GM18873 (cell line): ENCODE results near the gene HLA-B.
"Not testable (repeated sequence)": the region's sequence is repeated elsewhere in the genome, so short reads cannot be mapped to it uniquely, and the experiment has no call there.

Experiments
- ATAC-seq: cut with Tn5 transposase; IDR thresholded peaks from one replicate; pipeline ENCODE4 v1.9.1; 2021; ENCODE audit warnings: mild to moderate bottlenecking, moderate library complexity, moderate number of reproducible peaks; ENCODE audit not compliant: unreplicated experiment, low FRiP score

HLA-B gene

DNA sequence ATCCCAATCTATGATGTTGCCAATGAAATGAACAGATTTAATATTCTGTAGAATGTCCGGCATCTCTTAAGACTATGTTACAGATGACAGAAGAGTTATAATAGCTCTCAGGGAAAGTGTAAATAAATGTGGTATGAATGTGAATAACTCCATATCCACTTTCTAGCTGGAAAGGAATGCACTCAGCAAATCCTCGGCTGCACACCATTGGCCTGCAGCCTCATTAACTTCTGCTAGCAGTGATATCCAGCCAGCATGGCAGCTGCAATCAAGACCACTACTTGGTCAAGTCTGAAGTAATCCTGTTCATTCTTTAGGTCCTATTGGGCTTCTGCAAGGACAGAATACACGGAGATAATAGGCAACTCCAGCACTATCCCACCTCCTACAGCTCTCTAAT lies 29.1 kb upstream of the HLA-B start:
- ATAC-seq, result no peak

DNA sequence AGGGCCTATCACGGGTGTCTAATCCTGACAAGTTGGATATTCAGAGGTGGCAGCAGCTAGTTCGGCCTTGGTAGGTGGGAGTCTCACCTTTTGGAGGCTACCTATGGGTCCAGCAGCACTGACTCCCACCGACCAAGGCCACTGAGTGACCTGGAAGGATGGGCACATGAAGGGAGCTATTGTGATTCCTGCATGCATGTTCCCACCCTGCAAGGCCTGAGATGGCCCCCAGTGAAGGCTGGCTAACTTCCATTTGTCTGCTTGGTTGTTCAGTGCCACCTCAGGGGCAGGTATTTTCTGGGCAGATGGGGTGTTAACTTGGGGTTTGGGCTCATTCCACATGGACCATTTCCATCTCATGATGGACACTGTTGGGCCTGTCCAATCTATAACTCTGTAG lies 28.1 kb upstream of the HLA-B start:
- ATAC-seq, result no peak

DNA sequence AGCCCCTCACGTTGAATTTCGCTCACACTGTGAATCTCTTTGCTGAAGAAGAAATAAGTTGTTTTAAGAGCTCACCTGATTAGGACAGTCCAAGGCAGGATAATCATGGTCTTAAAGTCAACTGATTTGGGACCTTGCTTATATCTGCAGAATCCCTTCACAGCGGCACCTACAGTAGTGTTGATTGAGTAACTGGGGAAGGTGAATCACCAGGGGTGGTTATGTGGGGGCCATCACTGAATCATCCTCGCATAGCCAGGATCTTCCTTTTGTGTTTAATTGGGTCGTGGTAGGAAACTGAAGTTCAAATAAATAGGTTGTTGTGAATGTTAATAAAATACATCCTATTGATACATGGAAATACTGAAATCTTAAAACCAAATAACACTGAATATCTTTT lies 26.2 kb upstream of the HLA-B start:
- ATAC-seq, result no peak

DNA sequence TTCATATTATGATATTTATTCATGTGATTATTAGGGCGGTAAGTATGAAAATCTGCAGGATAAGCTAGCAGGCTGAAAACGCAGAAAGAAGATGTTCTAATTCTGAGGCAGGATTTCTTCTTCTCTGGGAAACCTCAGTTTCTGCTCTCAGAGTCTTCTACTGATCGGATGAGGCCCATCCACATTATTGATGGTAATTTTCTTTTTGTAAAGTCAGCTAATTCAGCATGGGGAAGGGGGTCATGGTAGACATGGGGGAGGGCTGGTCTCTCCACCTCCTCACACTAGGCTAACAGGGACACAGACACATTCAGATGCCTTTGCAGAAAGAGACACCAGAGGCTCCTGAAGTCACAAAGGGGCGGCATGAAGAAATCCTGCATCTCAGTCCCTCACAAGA lies 24.7 kb upstream of the HLA-B start:
- ATAC-seq, result no peak

DNA sequence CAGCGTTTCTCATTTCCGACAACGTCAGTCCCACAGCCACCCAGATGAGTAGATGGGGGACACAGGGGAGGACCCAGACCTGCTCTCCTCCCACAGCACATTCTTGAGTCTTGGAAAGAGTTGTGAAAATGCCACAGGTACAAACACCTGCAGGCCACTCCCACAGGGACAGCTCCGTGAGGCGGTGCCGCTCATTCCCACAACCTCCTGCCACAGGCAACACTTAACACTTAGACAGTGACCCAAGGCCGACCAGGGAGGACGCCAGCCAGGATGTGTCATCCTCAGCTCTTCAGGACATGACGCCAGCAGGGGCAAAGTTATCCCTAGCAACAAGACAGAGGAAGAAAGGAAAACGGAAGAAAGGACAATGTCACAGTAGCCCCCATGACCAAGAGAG lies 22.9 kb upstream of the HLA-B start:
- no peak for ATAC-seq

DNA sequence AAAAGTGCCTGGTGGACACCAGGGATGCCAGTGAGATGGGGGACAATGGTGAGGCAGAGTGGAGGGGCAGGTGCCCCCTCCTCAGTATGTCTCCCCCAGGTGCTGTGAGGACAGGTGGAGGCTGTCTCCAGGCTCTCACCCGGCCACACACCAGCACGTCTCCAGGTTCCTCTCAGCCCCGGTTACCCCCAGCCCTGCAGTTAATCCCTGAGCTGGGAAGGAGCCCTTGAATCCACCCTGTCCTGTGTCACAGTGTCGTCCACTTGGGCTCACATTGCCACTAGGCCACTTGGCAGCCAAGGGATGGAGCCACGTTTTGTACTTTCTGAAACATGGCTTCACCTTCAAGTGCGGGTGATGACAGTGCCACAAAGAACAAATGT lies 21.7 kb upstream of the HLA-B start:
- ATAC-seq, result no peak

DNA sequence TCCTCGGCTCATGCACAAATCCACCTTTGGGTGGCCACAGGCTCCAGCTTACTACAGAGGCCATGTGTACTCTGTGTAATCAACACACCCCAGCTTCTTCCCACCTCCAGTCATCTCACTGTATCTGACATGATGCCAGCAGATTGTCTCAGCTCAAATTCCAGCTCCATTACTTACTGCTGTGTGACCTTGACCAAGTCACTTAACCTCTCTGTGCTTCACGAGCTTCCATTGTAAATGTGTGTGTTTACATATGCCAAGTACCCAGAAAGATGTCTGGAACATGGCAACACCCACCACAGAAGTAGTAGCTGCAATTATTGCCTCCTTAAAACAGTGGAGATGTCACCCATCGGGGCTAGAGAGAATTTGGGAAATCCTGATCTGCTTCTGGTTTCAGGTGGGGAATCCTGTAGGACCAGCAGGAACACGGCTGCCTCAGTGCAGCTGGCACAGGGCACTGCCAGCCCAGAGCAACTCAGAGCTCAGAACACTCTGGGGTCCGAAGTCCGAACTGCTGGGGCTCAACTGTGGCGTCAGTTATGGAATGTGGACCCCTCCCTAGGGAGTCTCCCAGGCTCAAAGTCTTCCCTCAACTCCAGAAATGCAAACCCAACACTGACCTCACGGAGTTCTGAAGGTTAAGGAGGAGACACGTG lies 21.2 kb upstream of the HLA-B start:
- ATAC-seq, result no peak

DNA sequence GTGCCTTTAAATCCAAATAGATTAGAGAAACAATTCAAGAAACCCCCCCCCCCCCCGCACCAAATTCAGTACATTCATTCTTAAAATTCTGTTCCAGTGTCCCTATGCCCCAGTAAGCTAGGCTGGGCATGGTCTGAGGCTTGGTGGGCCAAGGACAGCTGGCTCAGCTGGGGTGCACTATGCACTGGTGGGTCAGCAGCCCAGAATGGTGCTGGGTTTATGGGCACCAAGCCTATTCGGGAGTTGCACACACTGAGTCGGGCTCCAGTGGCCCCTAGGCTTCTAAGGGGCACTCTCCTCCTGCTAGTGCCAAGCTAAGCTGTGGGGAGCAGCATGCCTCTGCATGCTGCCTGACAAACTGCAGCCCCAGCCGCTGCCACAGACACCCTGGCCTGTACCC lies 20.1 kb upstream of the HLA-B start:
- ATAC-seq, result no peak

DNA sequence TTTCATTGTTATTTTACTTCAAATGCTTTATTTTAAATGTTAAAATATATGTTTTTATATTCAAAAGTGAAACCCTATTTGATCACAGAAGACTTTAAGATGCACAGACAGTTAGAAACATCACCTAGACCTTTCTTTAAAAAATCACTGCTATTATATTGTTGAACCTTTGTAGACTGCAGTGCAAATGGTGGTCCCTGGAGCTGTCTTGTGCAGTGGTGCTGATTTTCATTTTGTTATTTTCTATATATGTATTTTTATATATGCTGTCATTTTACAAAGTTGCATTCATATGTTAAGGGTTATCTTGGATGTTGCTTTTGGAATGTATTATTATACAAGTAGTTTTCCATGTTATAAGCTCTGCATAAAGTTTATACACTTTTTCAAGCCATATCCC lies 18.7 kb upstream of the HLA-B start:
- ATAC-seq, result no peak

DNA sequence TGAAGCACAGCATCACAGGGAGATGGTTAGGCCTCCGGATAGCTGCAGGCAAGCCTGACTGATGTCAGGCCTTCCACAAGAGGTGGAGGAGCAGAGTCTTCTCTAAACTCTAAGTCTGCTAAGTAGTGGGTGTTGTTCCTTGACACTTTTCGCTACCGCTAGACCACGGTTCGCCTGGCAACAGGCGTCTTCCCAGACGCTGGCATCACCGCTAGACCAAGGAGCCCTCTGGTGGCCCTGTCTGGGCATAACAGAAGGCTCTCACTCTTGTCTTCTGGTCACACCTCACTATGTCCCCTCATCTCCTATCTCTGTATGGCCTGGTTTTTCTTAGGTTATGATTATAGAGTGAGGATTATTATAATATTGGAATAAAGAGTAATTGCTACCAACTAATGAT lies 17.1 kb upstream of the HLA-B start:
- ATAC-seq, result not testable (repeated sequence)

DNA sequence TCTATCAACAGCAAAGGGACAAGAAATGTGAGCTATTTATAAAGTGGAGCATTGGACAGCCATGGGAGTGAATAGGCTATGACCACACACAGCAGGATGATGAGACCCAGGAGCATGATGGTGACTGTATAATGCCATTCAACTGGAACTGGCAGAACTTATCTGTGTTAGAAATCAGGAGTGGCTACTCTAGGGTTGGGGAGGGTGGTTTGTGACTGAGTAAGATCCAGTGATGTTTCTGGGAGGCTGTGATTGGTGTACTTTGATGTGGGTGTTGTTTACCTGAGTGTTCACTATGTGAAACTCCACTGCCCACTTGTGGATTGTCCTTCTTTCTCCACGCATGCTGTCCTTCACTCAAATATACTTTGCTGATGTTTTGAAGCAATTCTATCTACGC lies 11.5 kb upstream of the HLA-B start:
- ATAC-seq, result no peak

DNA sequence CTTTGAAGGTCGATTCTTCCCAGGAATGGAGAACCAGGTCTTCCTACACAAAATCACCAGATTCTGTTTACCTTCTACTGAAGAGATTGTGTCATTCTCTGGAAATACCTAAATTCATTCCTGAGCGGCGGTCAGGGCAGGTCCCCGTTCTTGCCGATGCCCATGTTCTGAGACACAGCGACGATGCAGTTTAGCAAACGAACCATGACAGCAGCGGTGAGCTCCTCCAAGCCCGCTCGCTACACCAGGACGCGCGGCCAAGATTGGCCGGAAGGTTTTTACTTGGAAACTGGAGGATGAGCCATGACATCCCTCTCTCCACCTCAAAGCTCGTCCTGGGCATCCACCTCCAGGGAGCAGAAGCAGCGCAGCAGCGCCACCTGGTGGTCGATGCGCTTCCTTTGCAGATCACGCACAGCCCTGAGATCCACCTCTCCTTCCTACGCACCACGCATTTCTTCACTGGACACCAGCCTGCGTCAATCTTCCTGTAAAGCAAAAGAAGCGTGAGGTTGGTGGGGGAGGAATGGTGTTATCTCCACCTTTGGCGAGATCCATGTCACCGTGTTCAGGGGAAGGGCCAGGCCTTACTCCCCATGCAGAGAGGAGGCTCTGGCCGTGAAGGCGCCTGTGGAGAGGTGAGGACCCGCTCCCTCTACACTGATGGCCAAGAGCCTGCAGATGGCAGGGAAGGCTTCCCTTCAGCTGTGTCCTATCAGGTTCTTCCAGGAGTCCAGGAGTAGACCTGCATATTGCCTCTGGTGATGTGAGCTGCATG lies 9.9 kb upstream of the HLA-B start:
- peak; percentile 65 for ATAC-seq

DNA sequence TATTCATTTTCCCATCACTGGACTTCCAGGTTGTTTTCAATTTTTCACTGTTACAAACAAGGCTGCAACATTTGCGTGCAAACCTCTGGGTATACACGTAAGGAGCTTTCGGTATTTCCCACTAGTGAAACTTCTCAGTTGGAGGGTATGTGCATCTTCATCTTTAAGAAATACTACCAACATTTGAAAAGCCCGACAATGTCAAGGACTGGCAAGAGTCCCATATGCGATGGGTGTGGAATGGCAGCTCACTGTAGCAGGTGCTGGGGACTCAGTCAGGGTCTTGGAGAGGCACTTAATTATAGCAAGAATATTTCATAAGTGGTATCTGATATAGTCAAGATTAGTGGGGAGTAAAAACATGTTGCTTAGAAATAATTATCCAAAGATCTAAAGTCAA lies 8.9 kb upstream of the HLA-B start:
- ATAC-seq, result no peak

DNA sequence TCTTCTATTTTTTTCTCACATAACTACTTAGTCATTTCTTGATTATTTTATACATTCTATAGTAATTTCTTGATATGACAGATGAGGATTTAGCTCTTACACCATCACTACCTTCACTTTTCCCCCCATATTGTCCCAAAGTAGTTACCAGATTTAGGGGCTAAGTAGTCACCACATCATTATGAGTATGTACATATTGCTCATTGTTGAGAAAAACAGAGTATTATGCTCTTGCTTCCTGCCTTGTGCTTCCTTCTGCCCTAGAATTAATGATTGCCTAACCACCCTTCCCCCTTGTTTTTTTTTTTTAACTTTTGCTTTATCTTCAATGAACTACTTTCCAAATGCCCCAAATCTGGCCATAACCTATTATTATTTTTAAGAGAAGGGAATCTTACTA lies 6.8 kb upstream of the HLA-B start:
- no peak for ATAC-seq

DNA sequence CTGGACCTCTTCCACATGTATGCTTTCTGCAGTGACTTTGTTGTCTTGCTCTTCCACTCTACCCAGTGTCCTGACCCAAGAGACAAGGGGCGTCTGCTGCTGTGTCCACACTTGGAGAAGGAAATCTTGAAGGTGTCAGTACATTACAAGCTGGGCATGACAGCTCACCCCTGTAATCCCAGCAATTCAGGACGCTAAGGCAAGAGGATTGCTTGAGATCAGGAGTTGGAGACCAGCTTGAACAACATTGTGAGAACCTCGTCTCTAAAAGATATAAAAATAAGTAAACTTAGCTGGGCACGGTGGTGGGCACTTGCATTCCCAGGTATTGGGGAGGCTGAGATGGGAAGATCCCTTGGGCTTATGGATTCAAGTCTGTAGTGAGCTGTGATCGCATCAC lies 5.8 kb upstream of the HLA-B start:
- ATAC-seq, result no peak

DNA sequence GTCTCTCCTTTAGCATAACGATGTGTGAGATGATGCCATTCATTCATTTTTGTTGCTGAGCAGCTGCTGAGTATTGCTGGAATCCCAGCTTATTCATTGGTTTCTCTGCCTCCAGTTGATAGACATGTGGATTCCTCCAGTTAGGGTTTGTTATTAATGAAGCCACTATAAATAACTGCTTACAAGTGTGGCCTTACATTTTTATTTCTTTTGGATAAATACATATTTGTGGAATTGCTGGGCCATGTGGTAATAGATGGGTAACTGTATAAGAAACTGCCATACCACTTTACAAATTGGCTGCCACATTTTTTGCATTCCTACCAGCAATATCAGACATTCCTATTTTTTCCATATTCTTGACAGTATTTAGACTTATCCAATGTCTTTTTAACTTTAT lies 2.6 kb upstream of the HLA-B start:
- no peak for ATAC-seq

DNA sequence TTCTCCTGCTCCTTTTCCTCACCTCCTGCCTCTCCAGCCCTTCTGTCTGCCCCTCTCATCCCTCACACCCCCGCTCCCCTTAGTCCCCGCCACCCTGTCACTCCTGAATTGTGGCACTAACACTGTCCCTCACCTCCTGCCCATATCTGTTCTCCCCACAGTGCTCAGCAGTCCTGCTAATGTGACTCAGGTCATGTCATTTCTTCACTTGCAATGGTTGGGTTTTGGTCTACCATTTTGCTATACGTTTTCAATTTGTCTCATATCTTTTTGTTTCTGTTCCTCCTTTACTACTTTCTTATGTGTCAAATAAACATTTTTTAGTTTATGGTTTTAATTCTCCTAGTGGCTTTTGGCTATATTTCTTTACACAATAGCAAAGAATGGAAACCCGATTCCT lies 1.3 kb upstream of the HLA-B start:
- ATAC-seq, result no peak

DNA sequence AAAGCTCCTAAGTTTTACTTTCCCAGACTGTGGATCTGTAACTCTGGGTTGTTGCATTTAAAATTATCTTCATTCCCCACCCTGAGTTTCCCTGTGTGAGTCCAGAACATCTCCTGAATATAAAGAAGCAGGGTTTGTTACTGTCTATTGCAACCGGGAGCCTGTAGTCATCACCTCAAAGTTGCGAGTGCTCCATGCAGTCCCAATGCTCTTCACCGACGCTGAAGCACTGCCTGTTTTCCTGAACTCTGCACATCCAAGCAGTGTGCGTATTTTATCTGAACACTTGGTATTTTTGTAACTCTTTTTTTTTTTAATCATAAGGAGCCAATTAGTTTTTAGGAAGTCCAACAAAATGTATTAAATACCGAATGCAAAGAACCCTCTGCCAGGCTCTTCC lies 907 bp upstream of the HLA-B start:
- ATAC-seq, result no peak

DNA sequence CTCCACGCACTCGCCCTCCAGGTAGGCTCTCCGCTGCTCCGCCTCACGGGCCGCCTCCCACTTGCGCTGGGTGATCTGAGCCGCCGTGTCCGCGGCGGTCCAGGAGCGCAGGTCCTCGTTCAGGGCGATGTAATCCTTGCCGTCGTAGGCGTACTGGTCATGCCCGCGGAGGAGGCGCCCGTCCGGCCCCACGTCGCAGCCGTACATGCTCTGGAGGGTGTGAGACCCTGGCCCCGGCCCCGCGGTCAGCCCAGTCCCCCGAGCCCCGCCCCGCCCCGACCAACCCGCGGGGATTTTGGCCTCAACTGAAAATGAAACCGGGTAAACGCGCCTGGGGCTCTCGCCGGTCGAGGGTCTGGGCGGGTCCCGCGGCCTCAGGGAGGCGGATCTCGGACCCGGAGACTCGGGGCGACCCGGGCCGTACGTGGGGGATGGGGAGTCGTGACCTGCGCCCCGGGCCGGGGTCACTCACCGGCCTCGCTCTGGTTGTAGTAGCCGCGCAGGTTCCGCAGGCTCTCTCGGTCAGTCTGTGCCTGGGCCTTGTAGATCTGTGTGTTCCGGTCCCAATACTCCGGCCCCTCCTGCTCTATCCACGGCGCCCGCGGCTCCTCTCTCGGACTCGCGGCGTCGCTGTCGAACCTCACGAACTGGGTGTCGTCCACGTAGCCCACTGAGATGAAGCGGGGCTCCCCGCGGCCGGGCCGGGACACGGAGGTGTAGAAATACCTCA lies 598 bp downstream of the HLA-B start:
- ATAC-seq, result no peak

DNA sequence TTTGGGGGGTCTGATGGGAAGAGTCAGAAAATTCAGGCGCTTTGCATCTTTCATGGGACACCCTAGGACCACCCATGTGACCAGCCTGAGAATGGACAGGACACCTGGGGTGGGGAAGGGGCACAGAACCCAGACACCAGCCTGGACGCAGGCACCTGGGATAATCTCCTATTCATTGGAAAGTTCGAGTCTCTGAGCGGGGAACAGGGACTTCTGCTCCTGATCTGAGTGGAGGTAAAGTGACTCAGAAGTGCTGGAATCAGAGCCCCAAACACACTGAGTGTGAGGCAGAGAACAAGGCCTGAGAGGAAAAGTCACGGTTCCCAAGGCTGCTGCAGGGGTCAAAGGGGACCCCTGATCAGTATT lies 1.4 kb downstream of the HLA-B start:
- no peak for ATAC-seq

DNA sequence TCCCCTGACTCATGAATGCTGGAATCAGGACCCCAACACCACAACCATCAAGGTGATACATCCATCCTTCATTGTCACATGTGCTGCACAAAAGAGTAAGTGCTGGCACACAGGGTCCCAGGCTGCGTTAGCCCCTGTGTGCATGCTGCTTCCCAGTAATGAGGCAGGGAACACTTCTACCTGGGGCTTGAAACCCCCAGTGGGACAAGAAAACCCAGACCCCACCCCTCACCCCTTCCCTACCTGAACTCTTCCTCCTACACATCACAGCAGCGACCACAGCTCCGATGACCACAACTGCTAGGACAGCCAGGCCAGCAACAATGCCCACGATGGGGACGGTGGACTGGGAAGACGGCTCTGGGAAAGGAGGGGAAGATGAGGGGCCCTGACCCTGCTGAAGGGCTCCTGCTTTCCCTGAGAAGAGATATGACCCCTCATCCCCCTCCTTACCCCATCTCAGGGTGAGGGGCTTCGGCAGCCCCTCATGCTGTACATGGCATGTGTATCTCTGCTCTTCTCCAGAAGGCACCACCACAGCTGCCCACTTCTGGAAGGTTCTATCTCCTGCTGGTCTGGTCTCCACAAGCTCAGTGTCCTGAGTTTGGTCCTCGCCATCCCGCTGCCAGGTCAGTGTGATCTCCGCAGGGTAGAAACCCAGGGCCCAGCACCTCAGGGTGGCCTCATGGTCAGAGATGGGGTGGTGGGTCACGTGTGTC lies 2.0 kb downstream of the HLA-B start:
- ATAC-seq, result no peak
